GM12878 (cell line): ENCODE results near the gene COG7.

Experiments used
- EZH2 ChIP-seq: IDR thresholded peaks from 2 replicates; pipeline ENCODE4 v1.6.1; 2012; ENCODE audit warnings: low read depth, mild to moderate bottlenecking, control low read depth, inconsistent platforms, low read length, borderline replicate concordance; ENCODE audit not compliant: control insufficient read depth
- MAX ChIP-seq: IDR thresholded peaks from 2 replicates; pipeline ENCODE4 v1.6.1; 2012; ENCODE audit warnings: low read depth, low read length, improper control_type of control experiment
- MEF2A ChIP-seq: IDR thresholded peaks from 2 replicates; pipeline ENCODE4 v1.6.1; 2011; ENCODE audit warnings: low read depth, mild to moderate bottlenecking, low read length, moderate library complexity; ENCODE audit not compliant: insufficient read depth
- MTA2 ChIP-seq: fragments of 450-650 bp; IDR thresholded peaks from 2 replicates; pipeline ENCODE4 v1.6.1; 2016; ENCODE audit warnings: low read depth, mild to moderate bottlenecking, moderate library complexity
- NRF1 ChIP-seq: conservative IDR thresholded peaks from 2 replicates; pipeline ENCODE4 v1.6.1; 2011; ENCODE audit warnings: mild to moderate bottlenecking, low read depth, low read length, improper control_type of control experiment
- PAX5 ChIP-seq: IDR thresholded peaks from 2 replicates; pipeline ENCODE4 v1.6.1; 2011; ENCODE audit warnings: low read depth, low read length, borderline replicate concordance
- RCOR1 ChIP-seq: conservative IDR thresholded peaks from 2 replicates; pipeline ENCODE4 v1.6.1; 2012; ENCODE audit warnings: low read depth, low read length, improper control_type of control experiment
- SMC3 ChIP-seq: IDR thresholded peaks from 2 replicates; pipeline ENCODE4 v1.6.1; 2011; ENCODE audit warnings: low read length, improper control_type of control experiment, borderline replicate concordance
- SPI1 ChIP-seq: IDR thresholded peaks from 2 replicates; pipeline ENCODE4 v1.6.1; 2011; ENCODE audit warnings: low read depth, mild to moderate bottlenecking, low read length, moderate library complexity, borderline replicate concordance; ENCODE audit not compliant: insufficient read depth
- TCF12 ChIP-seq: IDR thresholded peaks from 2 replicates; pipeline ENCODE4 v1.6.1; 2011; ENCODE audit warnings: low read depth, mild to moderate bottlenecking, low read length
- TCF7 ChIP-seq: IDR thresholded peaks from 2 replicates; pipeline ENCODE4 v1.6.1; 2014; ENCODE audit warnings: antibody characterized with exemption, borderline replicate concordance
- TF ChIP-seq, protein P1 (sequence below): IDR thresholded peaks from 2 replicates; pipeline ENCODE4 v1.6.1; 2011; ENCODE audit warnings: low read depth, low read length, improper control_type of control experiment, borderline replicate concordance
- TF ChIP-seq, protein P2 (sequence below), 3 experiments: IDR thresholded peaks in 2 of 3; conservative IDR thresholded peaks in 1 of 3; 2 replicates each; pipeline ENCODE4 v1.5.1; 2011; ENCODE audit warnings: low read depth in 3 of 3, low read length in 3 of 3, mild to moderate bottlenecking in 3 of 3, control low read depth in 2 of 3, moderate library complexity in 2 of 3, inconsistent platforms in 1 of 3, mixed read lengths in 1 of 3; ENCODE audit not compliant: control insufficient read depth in 2 of 3, insufficient read depth in 1 of 3; ENCODE audit errors: extremely low read depth in 1 of 3

DNA sequence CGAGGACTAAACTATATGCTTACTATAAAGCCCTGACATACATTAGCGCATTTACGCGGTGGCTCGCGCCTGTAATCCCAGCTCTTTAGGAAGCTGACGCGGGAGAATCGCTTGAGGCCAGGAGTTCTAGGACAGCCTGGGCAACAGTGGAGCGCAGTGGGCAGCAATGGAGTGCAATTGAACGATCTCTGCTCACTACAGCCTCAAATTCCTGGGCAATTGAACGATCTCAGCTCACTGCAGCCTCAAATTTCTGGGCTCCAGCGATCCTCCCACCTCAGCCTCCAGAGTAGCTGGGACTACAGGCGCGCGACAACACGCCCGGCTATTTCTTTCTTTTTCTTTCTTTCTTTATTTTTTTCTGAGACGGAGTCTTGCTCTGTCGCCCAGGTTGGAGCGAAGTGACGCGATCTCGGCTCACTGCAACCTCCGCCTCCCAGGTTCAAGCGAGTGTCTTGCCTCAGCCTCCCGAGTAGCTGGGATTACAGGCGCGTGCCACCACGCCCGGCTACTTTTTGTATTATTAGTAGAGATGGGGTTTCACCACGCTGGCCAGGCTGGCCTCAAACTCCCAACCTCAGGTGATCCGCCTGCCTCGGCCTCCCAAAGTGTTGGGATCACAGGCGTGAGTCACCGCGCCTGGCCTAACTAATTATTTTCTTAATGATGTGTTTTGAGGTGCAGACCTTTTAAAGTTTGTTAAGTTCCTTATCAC is 506 bp upstream of the COG7 start:
- TF ChIP-seq MTA2 (no peak), RCOR1 (no peak), NRF1 (no peak), EZH2 (no peak), MEF2A (no peak), TCF7 (no peak), SPI1 (no peak), PAX5 (no peak), SMC3 (no peak), TCF12 (no peak), MAX (no peak)
- TF ChIP-seq, protein P1, sequence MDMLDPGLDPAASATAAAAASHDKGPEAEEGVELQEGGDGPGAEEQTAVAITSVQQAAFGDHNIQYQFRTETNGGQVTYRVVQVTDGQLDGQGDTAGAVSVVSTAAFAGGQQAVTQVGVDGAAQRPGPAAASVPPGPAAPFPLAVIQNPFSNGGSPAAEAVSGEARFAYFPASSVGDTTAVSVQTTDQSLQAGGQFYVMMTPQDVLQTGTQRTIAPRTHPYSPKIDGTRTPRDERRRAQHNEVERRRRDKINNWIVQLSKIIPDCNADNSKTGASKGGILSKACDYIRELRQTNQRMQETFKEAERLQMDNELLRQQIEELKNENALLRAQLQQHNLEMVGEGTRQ = no peak
- TF ChIP-seq, protein P2, sequence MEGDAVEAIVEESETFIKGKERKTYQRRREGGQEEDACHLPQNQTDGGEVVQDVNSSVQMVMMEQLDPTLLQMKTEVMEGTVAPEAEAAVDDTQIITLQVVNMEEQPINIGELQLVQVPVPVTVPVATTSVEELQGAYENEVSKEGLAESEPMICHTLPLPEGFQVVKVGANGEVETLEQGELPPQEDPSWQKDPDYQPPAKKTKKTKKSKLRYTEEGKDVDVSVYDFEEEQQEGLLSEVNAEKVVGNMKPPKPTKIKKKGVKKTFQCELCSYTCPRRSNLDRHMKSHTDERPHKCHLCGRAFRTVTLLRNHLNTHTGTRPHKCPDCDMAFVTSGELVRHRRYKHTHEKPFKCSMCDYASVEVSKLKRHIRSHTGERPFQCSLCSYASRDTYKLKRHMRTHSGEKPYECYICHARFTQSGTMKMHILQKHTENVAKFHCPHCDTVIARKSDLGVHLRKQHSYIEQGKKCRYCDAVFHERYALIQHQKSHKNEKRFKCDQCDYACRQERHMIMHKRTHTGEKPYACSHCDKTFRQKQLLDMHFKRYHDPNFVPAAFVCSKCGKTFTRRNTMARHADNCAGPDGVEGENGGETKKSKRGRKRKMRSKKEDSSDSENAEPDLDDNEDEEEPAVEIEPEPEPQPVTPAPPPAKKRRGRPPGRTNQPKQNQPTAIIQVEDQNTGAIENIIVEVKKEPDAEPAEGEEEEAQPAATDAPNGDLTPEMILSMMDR (IDR thresholded peaks at IDR 0.05 in 2 of 3, conservative IDR thresholded peaks at IDR 0.05 in 1 of 3; ENCODE audit: control insufficient read depth in 2 of 3, extremely low read depth in 1 of 3, insufficient read depth in 1 of 3, low read depth in 3 of 3, low read length in 3 of 3) = no peak
